ENCODE measurements around the gene MRPL51. TPM values are rescaled to one million over a fixed set of nuclear protein-coding genes. Genes with fewer than 3 reads are reported as not detected.

Gene MRPL51
- total and polyA plus RNA-seq, 2 of the 8 experiments (the other 6 are each of a cell fraction or from before 2014, with no cell fraction given): 119 to 331 TPM

DNA sequence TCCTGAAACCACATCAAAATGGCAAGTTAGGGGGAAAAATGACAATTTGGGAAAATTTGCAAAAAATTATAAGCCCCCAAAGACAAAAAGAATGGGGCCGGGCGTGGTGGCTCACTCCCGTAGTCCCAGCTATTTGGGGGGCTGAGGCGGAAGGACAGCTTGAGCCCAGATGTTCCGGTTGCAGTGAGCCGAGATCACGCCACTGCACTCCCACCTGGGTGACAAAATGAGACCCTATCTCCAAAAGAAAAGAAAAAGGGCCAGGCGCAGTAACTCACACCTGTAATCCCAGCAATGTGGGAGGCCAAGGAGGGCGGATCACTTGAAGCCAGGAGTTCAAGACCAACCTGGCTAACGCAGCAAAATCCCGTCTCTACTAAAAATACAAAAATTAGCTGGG, 20.6 kb downstream of the MRPL51 start:
- POLR2A ChIA-PET (ENCODE audit: partially characterized antibody): interaction anchor here (4.8 to 6.1 kb wide), 2 partner anchors 14 to 63 kb away, joined by 78 to 84 read pairs; partner anchors contain the start of gene GAPDH
- no peak overlapping the region for H3K27ac ChIP-seq (ENCODE audit: low read depth, low read length)
- no peaks in the 10 kb centered on the region; a peak in 1 of 7 replicates for H3K27me3 ChIP-seq (replicated peaks in 1 of 4; ENCODE audit: control insufficient read depth in 3 of 4, extremely low read depth in 1 of 4, insufficient read depth in 3 of 4, low read length in 3 of 4)
- peaks cover 12% of the 10 kb centered on the region for H3K23me2 ChIP-seq (ENCODE audit: low read depth, low read length)
- H4K5ac ChIP-seq (ENCODE audit: insufficient read length, low read depth, low read length): no peak overlapping the region
- H2BK5ac ChIP-seq (ENCODE audit: low read depth, low read length): no peak overlapping the region
- H3K23ac ChIP-seq (ENCODE audit: insufficient read length): no peak overlapping the region
- H2BK20ac ChIP-seq (ENCODE audit: low read length): no peak overlapping the region
- no peak overlapping the region for H3K4me3 ChIP-seq (ENCODE audit: extremely low read depth in 1 of 4, insufficient read depth in 2 of 4, low read depth in 3 of 4, low read length in 4 of 4)
- H3K4me1 ChIP-seq (replicated peaks in 1 of 4; ENCODE audit: control insufficient read depth in 3 of 4, insufficient read depth in 4 of 4, low read length in 3 of 4): peaks cover 3 to 7% (median 3%) of the 10 kb centered on the region in 4 experiments; a peak in 3 of 7 replicates
- H3K9me3 ChIP-seq (ENCODE audit: insufficient read depth in 2 of 2, low read depth in 1 of 2, low read length in 1 of 2): peaks cover 0 to 10% of the 10 kb centered on the region in 2 experiments; a peak in 2 of 4 replicates
- peaks cover 0 to 15% of the 10 kb centered on the region in 2 experiments; a peak in 2 of 4 replicates for H3K79me2 ChIP-seq (ENCODE audit: control insufficient read depth in 1 of 2, insufficient read depth in 2 of 2, low read length in 2 of 2)
- no peak overlapping the region for H2BK12ac ChIP-seq (ENCODE audit: low read depth, low read length)
- H3K18ac ChIP-seq (ENCODE audit: extremely low read depth, low read length): no peak overlapping the region
- FAIRE-seq: no peak
- no peak for DNase-seq (ENCODE audit: low read depth in 1 of 2, low spot score in 2 of 2)
- no peak overlapping the region for H3K14ac ChIP-seq (ENCODE audit: insufficient read length)
- no peak overlapping the region for H2AK5ac ChIP-seq (ENCODE audit: low read depth, low read length)
- no peak overlapping the region for H3K4me2 ChIP-seq (ENCODE audit: insufficient read depth in 1 of 2, low read depth in 2 of 2, low read length in 2 of 2)
- H3K36me3 ChIP-seq (ENCODE audit: control insufficient read depth in 2 of 4, insufficient read depth in 4 of 4, low read length in 3 of 4): no peaks in the 10 kb centered on the region; a peak in 1 of 8 replicates
- 87% methylated on average over 11 of the region's 11 CpGs; no CpG with 5 or more reads in 1 of the 2 experiments for WGBS, 2 experiments (ENCODE audit: extremely low coverage in 1 of 2, insufficient coverage in 1 of 2, insufficient read length in 1 of 2, insufficient replicate concordance in 2 of 2, low coverage in 1 of 2, low lambda C conversion rate in 2 of 2, missing lambda C conversion rate in 1 of 2)
- H2BK120ac ChIP-seq (replicated peaks; ENCODE audit: low read depth, low read length): no peak overlapping the region
- H3K4ac ChIP-seq (replicated peaks; ENCODE audit: insufficient read length, low read depth, low read length): no peak overlapping the region
- no peak overlapping the region for H4K91ac ChIP-seq (replicated peaks; ENCODE audit: insufficient read length, low read length)
- no peak overlapping the region for H3K9ac ChIP-seq (replicated peaks in 1 of 4; ENCODE audit: extremely low read depth in 1 of 4, low read depth in 3 of 4, low read length in 3 of 4)
- peaks cover 0 to 7% of the 10 kb centered on the region in 2 experiments for H4K20me1 ChIP-seq (replicated peaks in 1 of 2; ENCODE audit: control insufficient read depth in 1 of 2, insufficient read depth in 2 of 2, low read length in 2 of 2)
- H4K8ac ChIP-seq (ENCODE audit: extremely low read depth, insufficient read depth, low read length): no peak overlapping the region
- H2BK15ac ChIP-seq (ENCODE audit: low read length): no peak overlapping the region
- no peak for TF ChIP-seq KDM5A (IDR thresholded peaks at IDR 0.05; ENCODE audit: low read length)
- TF ChIP-seq ZNF274 (IDR thresholded peaks at IDR 0.05; ENCODE audit: borderline replicate concordance, extremely low read depth, low read length): no peak
- TF ChIP-seq ASH2L (IDR thresholded peaks at IDR 0.05; ENCODE audit: low read length): no peak
- TF ChIP-seq SP1 (IDR thresholded peaks at IDR 0.05; ENCODE audit: low read depth, low read length): no peak
- no peak for TF ChIP-seq TCF12 (IDR thresholded peaks at IDR 0.05; ENCODE audit: low read depth, low read length)
- TF ChIP-seq KDM4A (IDR thresholded peaks at IDR 0.05; ENCODE audit: low read depth, low read length, severe bottlenecking): no peak
- CTCF ChIA-PET (ENCODE audit: partially characterized antibody): interaction anchor here (1.0 to 1.1 kb wide), 2 partner anchors 12 to 71 kb away, joined by 3 read pairs; no protein-coding TSS in a partner anchor
- peaks cover 4% of the 10 kb centered on the region for H3K79me1 ChIP-seq (ENCODE audit: low read depth, low read length)
- H2AFZ ChIP-seq (ENCODE audit: low read length): no peak overlapping the region
- no peak overlapping the region for H3K56ac ChIP-seq (replicated peaks; ENCODE audit: insufficient read length, low read depth, low read length)

Measured in H1 (cell line).